ENCODE measurements around the gene MEIKIN. TPM values are rescaled to one million over a fixed set of nuclear protein-coding genes. Genes with fewer than 3 reads are reported as not detected.
"Not testable (repeated sequence)": the region's sequence is repeated elsewhere in the genome, so short reads cannot be mapped to it uniquely, and the experiment has no call there.

The MEIKIN gene
- total RNA-seq, 1 experiment from 2014 or later, result not detected

GRCh38 chr5:131832702-131833101, 112.8 kb downstream of the MEIKIN start:
- DNase-seq (ENCODE audit: low spot score); in situ Hi-C loops (cut with HindIII; ENCODE audit: low sequenced_read_pairs): not testable (repeated sequence)

GRCh38 chr5:131825404-131826013, 120.0 kb downstream of the MEIKIN start:
- no peak for DNase-seq (ENCODE audit: low spot score)
- in situ Hi-C loops (cut with HindIII; ENCODE audit: low sequenced_read_pairs), result no loop called here

- DNase-seq (ENCODE audit: low spot score), result no peak
- in situ Hi-C loops (cut with HindIII; ENCODE audit: low sequenced_read_pairs), result no loop called here
Measured at GRCh38 chr5:131824631-131825030, 120.8 kb downstream of the MEIKIN start.

- in situ Hi-C loops (cut with HindIII; ENCODE audit: low sequenced_read_pairs), result no loop called here
Measured at GRCh38 chr5:131821221-131821620, 124.2 kb downstream of the MEIKIN start.

GRCh38 chr5:131818001-131818724, 127.3 kb downstream of the MEIKIN start:
- no peak for DNase-seq (ENCODE audit: low spot score)
- in situ Hi-C loops (cut with HindIII; ENCODE audit: low sequenced_read_pairs), result no loop called here

More at GRCh38 chr5:131821221-131821620, 124.2 kb downstream of the MEIKIN start:
- DNase-seq (ENCODE audit: low spot score), result no peak

GRCh38 chr5:131814990-131815389, 130.5 kb downstream of the MEIKIN start:
- in situ Hi-C loops (cut with HindIII; ENCODE audit: low sequenced_read_pairs), result no loop called here
- DNase-seq (ENCODE audit: low spot score), result no peak

DNA sequence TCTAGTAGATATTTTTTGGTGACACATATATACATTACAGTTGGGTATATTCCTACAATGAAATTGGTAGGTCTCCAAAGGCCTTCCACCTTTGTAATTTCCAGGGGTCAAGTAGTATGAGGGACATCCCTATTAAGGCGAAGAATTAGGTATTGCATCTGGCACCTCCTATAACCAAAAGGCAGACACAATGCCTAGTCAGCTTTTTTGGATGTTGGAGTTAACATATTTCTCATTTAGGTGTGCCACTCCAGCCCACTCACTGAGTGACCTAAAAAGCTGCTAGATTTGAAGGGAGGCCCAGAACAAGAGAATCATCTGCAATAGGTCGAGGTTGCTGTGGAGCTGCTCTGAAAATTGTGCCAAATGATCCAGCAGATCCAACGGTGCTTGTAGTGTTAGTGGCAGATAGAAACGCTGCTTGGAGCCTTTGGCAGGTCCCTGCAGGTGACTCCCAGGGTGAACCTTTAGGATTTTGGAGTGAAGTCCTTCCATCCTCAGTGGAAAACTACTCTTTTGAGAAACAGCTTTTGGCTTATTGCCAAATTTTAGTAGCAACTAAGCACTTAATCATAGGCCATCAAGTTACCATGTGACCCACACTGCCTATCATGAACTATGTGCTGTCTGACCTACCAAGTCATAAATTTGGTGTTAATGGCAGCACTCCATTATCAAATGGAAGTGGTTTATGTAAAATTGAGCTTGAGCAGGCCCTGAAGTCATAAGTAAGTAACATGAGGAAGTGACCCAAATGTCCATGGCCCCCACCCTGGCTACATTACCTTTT, 132.9 kb downstream of the MEIKIN start:
- peak; percentile 8 for DNase-seq (ENCODE audit: low spot score)
- in situ Hi-C loops (cut with HindIII; ENCODE audit: low sequenced_read_pairs), result no loop called here

GRCh38 chr5:131810510-131811249, 134.8 kb downstream of the MEIKIN start:
- in situ Hi-C loops (cut with HindIII; ENCODE audit: low sequenced_read_pairs), result no loop called here
- no peak for DNase-seq (ENCODE audit: low spot score)

DNA sequence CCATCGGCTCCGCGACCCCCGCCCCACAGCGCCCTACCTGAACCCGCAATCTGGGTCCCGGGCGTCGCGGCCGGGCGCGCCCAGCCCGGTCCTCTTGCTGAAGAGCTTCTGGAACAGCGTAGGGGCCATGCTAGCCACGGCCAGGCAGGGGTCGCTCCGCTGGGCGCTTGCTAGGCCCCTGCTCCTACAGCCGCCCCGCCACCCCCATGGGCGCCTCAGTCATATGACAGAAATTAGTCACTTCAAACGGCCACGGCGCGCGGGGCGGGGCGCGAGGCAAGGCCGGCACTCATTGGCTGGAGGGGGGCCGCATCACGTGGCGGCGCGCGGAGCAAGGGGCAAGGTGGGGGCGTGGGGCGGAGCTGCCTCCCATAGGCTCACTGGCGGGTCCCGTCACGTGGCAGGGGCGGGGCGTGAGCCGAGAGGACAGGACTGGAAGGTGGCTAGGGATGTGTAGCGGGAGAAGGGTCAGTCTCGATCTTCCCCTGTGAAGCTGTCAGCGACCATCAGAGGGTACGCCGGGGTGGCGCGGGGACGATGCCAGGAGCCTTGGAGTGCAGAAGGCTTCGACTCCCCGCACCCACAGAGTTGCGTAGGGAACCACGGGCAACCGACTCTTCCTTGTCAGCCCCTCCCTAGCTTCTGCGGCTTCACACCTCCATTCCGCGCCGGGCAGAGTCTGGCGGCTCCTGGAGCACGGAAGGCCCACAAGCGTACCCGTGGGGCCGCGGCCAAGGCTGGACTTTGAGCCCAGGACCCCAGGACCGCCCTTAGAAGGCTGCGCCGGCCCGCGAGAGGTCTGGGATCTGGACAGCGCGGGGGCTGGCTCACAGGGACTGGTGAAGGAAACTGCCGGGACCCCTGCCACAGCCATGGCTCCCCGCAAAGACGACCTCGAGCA, 148.4 kb downstream of the MEIKIN start, which contains the start of gene FNIP1:
Gene FNIP1, minus strand, starts transcription at position 225 of the 901 bp plus-strand sequence. Its CDS starts 96 bp downstream, at position 129.
- in situ Hi-C loops (cut with HindIII; ENCODE audit: low sequenced_read_pairs), result no loop called here
- DNase-seq (ENCODE audit: low spot score), result peak; percentile 98

DNA sequence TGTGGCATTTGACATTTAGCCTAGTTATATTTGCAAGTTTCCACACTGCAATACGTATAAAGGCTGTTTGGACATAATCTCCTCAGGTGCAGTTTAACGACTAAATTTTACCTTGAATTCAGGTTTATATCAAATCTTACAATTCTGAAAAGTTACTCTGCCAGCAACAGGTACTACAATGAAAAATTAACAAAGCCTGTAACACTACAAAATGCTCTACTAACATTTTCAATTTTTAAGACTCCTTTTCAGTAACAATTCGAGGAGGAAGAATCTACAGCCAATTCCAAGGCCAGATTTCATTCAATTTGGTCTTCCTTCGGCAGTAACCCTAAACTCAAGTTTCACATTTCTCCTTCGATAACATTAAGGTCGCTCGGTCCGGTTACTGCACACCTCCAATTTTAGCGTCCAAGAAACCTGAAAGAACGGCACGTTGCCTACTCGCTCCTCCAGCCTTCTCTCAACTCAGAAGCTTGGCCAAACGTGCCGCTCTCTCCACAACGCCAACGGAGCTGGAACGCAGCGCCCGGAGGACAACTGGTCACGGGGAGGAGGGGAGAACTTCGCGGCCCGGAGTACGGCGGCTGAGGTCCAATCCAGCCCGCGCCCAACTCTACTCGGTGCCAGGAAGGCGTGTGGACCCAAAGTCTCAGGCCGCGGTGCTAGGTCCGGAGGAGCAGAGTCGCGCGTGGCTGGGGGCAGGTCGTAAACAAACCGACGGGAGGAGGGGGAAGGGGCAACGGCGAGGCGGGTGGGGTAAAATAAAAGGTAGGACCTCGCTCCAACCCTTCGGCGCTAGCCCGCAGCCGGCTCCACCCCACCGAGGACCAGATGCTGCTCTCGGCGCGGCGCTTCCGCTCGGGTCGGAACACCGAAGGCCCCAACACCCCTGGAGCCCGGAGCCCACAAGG, 149.3 kb downstream of the MEIKIN start:
- in situ Hi-C loops (cut with HindIII; ENCODE audit: low sequenced_read_pairs), result no loop called here
- DNase-seq (ENCODE audit: low spot score), result peak; percentile 69

GRCh38 chr5:131795228-131795627, 150.2 kb downstream of the MEIKIN start:
- DNase-seq (ENCODE audit: low spot score), result no peak
- in situ Hi-C loops (cut with HindIII; ENCODE audit: low sequenced_read_pairs), result no loop called here

GRCh38 chr5:131794586-131794985, 150.9 kb downstream of the MEIKIN start:
- in situ Hi-C loops (cut with HindIII; ENCODE audit: low sequenced_read_pairs), result no loop called here
- DNase-seq (ENCODE audit: low spot score), result no peak

DNA sequence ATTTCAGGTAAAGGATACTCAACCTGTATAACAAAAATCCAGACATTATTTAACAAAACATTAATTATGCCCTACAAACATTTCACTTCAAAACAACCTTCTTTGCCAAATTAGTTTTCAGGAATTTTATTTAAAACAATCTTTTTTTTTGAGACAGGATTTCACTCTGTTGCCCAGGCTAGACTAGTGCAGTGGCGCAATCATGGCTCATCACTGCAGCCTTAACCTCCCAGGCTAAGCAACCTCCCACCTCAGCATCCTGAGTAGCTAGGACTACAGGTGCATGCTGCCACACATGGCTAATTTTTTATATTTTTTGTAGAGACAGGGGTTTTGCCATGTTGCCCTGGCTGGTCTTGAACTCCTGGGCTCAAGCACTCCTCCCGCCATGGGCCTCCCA, 152.6 kb downstream of the MEIKIN start:
- DNase-seq (ENCODE audit: low spot score), result no peak
- in situ Hi-C loops (cut with HindIII; ENCODE audit: low sequenced_read_pairs), result no loop called here

DNA sequence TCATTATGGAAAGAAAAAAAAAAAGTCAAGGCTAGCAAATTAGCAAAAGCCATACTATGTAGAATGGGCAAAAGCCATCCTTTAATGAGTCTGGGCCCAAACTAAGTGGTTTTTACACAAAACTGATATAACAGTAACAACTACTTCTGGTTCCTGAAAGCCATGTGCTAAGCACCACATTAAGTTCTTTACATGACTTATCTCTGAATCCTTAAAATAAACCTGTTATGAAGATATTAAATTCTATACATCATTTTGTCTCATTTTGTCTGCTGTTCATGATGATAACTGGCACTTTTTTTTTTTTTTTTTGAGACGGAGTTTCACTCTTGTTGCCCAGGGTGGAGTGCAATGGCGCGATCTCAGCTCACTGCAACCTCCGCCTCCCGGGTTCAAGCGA, 153.6 kb downstream of the MEIKIN start:
- in situ Hi-C loops (cut with HindIII; ENCODE audit: low sequenced_read_pairs), result no loop called here
- no peak for DNase-seq (ENCODE audit: low spot score)

DNA sequence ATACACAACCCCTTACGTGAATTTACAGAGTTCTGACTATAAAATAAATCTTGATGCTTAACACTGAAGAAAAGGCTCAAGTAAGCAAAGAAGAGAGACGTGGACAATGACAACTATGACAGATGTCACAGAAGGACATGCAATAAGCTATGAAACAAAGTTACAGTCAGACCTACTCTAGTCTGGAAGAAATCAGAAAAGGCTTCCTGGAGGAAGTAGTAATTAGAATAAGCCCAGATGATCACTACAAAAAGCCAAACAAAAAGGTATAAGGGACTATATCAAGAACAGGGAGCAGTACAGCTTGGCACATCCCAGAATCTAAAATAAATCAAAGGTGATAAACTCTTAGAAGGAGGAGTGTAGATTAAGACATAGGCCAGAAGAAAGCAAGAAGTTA, 154.9 kb downstream of the MEIKIN start:
- no peak for DNase-seq (ENCODE audit: low spot score)
- in situ Hi-C loops (cut with HindIII; ENCODE audit: low sequenced_read_pairs), result no loop called here

DNA sequence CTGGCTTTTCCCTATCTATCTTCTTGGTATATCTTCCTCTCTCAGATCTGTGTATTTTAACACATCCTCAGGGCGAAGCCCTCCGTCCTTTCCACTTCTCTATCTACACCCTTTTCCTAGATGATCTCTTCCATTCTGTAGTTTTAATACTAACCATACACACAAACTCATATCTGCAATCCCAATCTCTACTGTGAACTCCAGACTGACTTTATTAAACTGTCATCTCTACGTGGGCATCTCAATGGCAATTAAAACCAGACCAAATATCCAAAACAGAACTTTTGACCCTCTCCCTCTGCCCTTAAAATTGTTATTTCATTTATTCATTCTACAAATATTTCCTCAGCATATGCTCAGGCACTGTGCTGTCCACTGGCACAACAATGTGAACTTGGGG, 155.7 kb downstream of the MEIKIN start:
- in situ Hi-C loops (cut with HindIII; ENCODE audit: low sequenced_read_pairs), result no loop called here

GRCh38 chr5:131787736-131788135, 157.7 kb downstream of the MEIKIN start:
- no peak for DNase-seq (ENCODE audit: low spot score)

More for the DNA sequence above, 155.7 kb downstream of the MEIKIN start:
- DNase-seq (ENCODE audit: low spot score), result no peak

More at GRCh38 chr5:131787736-131788135, 157.7 kb downstream of the MEIKIN start:
- in situ Hi-C loops (cut with HindIII; ENCODE audit: low sequenced_read_pairs), result no loop called here

Data from G401 (cell line).